HepG2 (cell line): ENCODE results near the gene HOXA7. TPM values are rescaled to one million over a fixed set of nuclear protein-coding genes. Genes with fewer than 3 reads are reported as not detected.

ENCODE experiments used
- ATAC-seq: fragments of 200-7000 bp; cut with Tn5 transposase; 3 replicates; pipeline ENCODE4 v1.9.1; 2020; ENCODE audit warnings: mild to moderate bottlenecking, moderate library complexity
- BruUV-seq: library from RNA; stranded (reverse); fragments of 400-500 nt; replicated peaks from 2 replicates; lab custom pipeline; 2021; lab: Mats Ljungman, UMichigan
- CTCF ChIA-PET: fragments of 300-600 bp; formaldehyde crosslinking; extraction: SDS; loops from one replicate; lab custom pipeline; 2021; ENCODE audit warnings: low total read pairs, inconsistent platforms, low intra/inter-chr PET ratio; lab: Yijun Ruan, JAX
- POLR2A ChIA-PET: fragments of 350-600 bp; sonication (Branson Sonifier 250); formaldehyde crosslinking; loops from one replicate; lab custom pipeline; 2020; ENCODE audit warnings: antibody characterized with exemption, inconsistent platforms; lab: Yijun Ruan, JAX
- DNase-seq: peaks from one replicate; pipeline ENCODE4 v3.0.0-alpha.2; 2015; ENCODE audit warnings: low spot score
- FAIRE-seq: peaks from 3 replicates; lab custom pipeline; 2011; peaks lifted over from hg19 to GRCh38; lab: Jason Lieb, UNC
- H2AFZ ChIP-seq: one replicate; pipeline ENCODE4 v1.6.1; 2011; ENCODE audit warnings: low read length, inconsistent platforms
- H3K27ac ChIP-seq: fragments of 300-600 bp; 3 replicates; pipeline ENCODE4 v1.8.0; 2011; ENCODE audit warnings: mixed run types, mild to moderate bottlenecking, mixed read lengths, low read length, inconsistent platforms; ENCODE audit not compliant: insufficient read depth; ENCODE audit errors: extremely low read length
- H3K27me3 ChIP-seq, 2 experiments: fragments of 200-600 bp in 1 of 2; 2 replicates in 1 of 2; 3 replicates in 1 of 2; pipeline versions ENCODE4 v1.6.0 to v1.8.0; 2011; ENCODE audit warnings: low read length in 2 of 2, mild to moderate bottlenecking in 2 of 2, moderate library complexity in 2 of 2, inconsistent platforms in 1 of 2; ENCODE audit not compliant: insufficient read depth in 2 of 2, control insufficient read depth in 1 of 2
- H3K36me3 ChIP-seq, 2 experiments: fragments of 200-600 bp in 1 of 2; replicated peaks in 1 of 2; 2 replicates in 1 of 2; 3 replicates in 1 of 2; pipeline versions ENCODE4 v1.5.1 to v1.8.0; 2011; ENCODE audit warnings: low read length in 2 of 2, inconsistent platforms in 1 of 2; ENCODE audit not compliant: insufficient read depth in 2 of 2, control insufficient read depth in 1 of 2
- H3K4me1 ChIP-seq: 2 replicates; pipeline ENCODE4 v1.5.1; 2012; ENCODE audit warnings: low read length, inconsistent platforms; ENCODE audit not compliant: insufficient read depth
- H3K4me2 ChIP-seq: 2 replicates; pipeline ENCODE4 v1.6.0; 2011; ENCODE audit warnings: low read depth, low read length, inconsistent platforms
- H3K4me3 ChIP-seq, 3 experiments: fragments of 200-600 bp in 1 of 3; sonication (generic), shearing (Covaris generic) in 1 of 3; replicated peaks in 1 of 3; 2 replicates each; pipeline ENCODE4 v1.5.1; 2011 to 2016; ENCODE audit warnings: low read length in 3 of 3, inconsistent platforms in 2 of 3, low read depth in 2 of 3, mild to moderate bottlenecking in 2 of 3, control low read depth in 1 of 3, mixed read lengths in 1 of 3; ENCODE audit not compliant: insufficient read depth in 1 of 3
- H3K79me2 ChIP-seq: one replicate; pipeline ENCODE4 v1.6.1; 2011; ENCODE audit warnings: low read length, inconsistent platforms; ENCODE audit not compliant: insufficient read depth
- H3K9ac ChIP-seq: 2 replicates; pipeline ENCODE4 v1.6.0; 2011; ENCODE audit warnings: mild to moderate bottlenecking, low read depth, low read length, inconsistent platforms; ENCODE audit not compliant: insufficient read depth
- H3K9me3 ChIP-seq: 2 replicates; pipeline ENCODE4 v1.5.1; 2012; ENCODE audit warnings: mild to moderate bottlenecking, low read length
- H4K20me1 ChIP-seq: 2 replicates; pipeline ENCODE4 v1.6.0; 2011; ENCODE audit warnings: inconsistent platforms, mild to moderate bottlenecking, low read length, moderate library complexity; ENCODE audit not compliant: insufficient read depth
- BRCA1 ChIP-seq: sonication (generic); formaldehyde crosslinking; IDR thresholded peaks from 2 replicates; pipeline ENCODE4 v1.4.0; 2020; ENCODE audit warnings: missing genetic modification reagents
- FOXK2 ChIP-seq: fragments of 450-650 bp; IDR thresholded peaks from 2 replicates; pipeline ENCODE4 v1.6.1; 2016
- IKZF1 ChIP-seq: fragments of 450-650 bp; IDR thresholded peaks from 2 replicates; pipeline ENCODE4 v1.7.1; 2016
- MAZ ChIP-seq, 2 experiments: sonication (generic) in 1 of 2; formaldehyde crosslinking in 1 of 2; IDR thresholded peaks; 2 replicates each; pipeline versions ENCODE4 v1.5.0 to v1.6.1; 2012 to 2020; ENCODE audit warnings: low read depth in 2 of 2, mild to moderate bottlenecking in 2 of 2, borderline replicate concordance in 1 of 2, improper control_type of control experiment in 1 of 2, low read length in 1 of 2, missing genetic modification reagents in 1 of 2, moderate library complexity in 1 of 2
- MEIS1 ChIP-seq: sonication (generic); formaldehyde crosslinking; IDR thresholded peaks from 2 replicates; pipeline ENCODE4 v1.9.0; 2021; ENCODE audit warnings: mild to moderate bottlenecking, missing genetic modification reagents, moderate library complexity, borderline replicate concordance
- NCOA2 ChIP-seq: sonication (generic); formaldehyde crosslinking; IDR thresholded peaks from 2 replicates; pipeline ENCODE4 v1.8.0; 2022; ENCODE audit warnings: inconsistent platforms
- NFKB2 ChIP-seq: sonication (generic); formaldehyde crosslinking; IDR thresholded peaks from 2 replicates; pipeline ENCODE4 v1.4.0; 2020; ENCODE audit warnings: missing genetic modification reagents, borderline replicate concordance
- NFKBIZ ChIP-seq: IDR thresholded peaks from 2 replicates; pipeline ENCODE4 v1.6.1; 2018; ENCODE audit warnings: missing genetic modification reagents, missing compliant biosample characterization
- RBM39 ChIP-seq: fragments of 200-400 bp; formaldehyde crosslinking; IDR thresholded peaks from one replicate; pipeline ENCODE4 v1.6.1; 2018; ENCODE audit warnings: antibody characterized with exemption, mild to moderate bottlenecking, low read depth, low read length; ENCODE audit not compliant: poor library complexity, severe bottlenecking
- TAF15 ChIP-seq: fragments of 200-400 bp; formaldehyde crosslinking; IDR thresholded peaks from one replicate; pipeline ENCODE4 v1.6.1; 2018; ENCODE audit warnings: mild to moderate bottlenecking, low read depth, low read length; ENCODE audit not compliant: poor library complexity, severe bottlenecking
- TGIF2 ChIP-seq: IDR thresholded peaks from 2 replicates; pipeline ENCODE4 v1.6.1; 2016; ENCODE audit warnings: control low read depth, missing compliant biosample characterization
- ZFP36L1 ChIP-seq: sonication (generic); formaldehyde crosslinking; IDR thresholded peaks from 2 replicates; pipeline ENCODE4 v1.8.0; 2022; ENCODE audit warnings: mild to moderate bottlenecking, missing genetic modification reagents, moderate library complexity
- ZNF205 ChIP-seq: IDR thresholded peaks from 2 replicates; pipeline ENCODE4 v1.6.1; 2018; ENCODE audit warnings: missing biosample characterization, missing genetic modification reagents
- ZNF549 ChIP-seq: sonication (generic); formaldehyde crosslinking; IDR thresholded peaks from 2 replicates; pipeline ENCODE4 v1.5.0; 2020; ENCODE audit warnings: missing genetic modification reagents
- ZNF556 ChIP-seq: sonication (generic); formaldehyde crosslinking; IDR thresholded peaks from 2 replicates; pipeline ENCODE4 v1.4.0; 2020; ENCODE audit warnings: mild to moderate bottlenecking, missing genetic modification reagents, borderline replicate concordance
- ZNF674 ChIP-seq: sonication (generic); formaldehyde crosslinking; IDR thresholded peaks from 2 replicates; pipeline ENCODE4 v1.5.0; 2020; ENCODE audit warnings: low read depth, mild to moderate bottlenecking, missing genetic modification reagents
- ZNF7 ChIP-seq: IDR thresholded peaks from 2 replicates; pipeline ENCODE4 v1.6.1; 2016; ENCODE audit warnings: missing biosample characterization, missing genetic modification reagents
- ZNF772 ChIP-seq: sonication (generic); formaldehyde crosslinking; IDR thresholded peaks from 2 replicates; pipeline ENCODE4 v1.5.0; 2020; ENCODE audit warnings: mild to moderate bottlenecking, missing genetic modification reagents
- WGBS: methylation state at CpG from one replicate; pipeline ENCODE4 v1.1.6; 2017; ENCODE audit warnings: low lambda C conversion rate; 5-methylcytosine and 5-hydroxymethylcytosine counted together
- in situ Hi-C: cut with HindIII; loops from 2 replicates; pipeline ENCODE4 v1.10.0; 2017; ENCODE audit warnings: low pct_unique_long_range_greater_than_20kb; ENCODE audit not compliant: extremely low pct_ligation_motif_present
- intact Hi-C: fragments of 100-400 bp; cut with micrococcal nuclease; formaldehyde crosslinking; loops from one replicate; pipeline ENCODE4 v1.10.0; 2022; ENCODE audit not compliant: unreplicated experiment
- polyA plus RNA-seq, 8 experiments: library from polyadenylated mRNA; depleted of rRNA in 3 of 8; stranded (reverse) in 7 of 8; unstranded in 1 of 8; fragments of >200 nt; fragmentation: Illumina TruSeq in 4 of 8; extraction: Trizol in 4 of 8; gene quantifications; 2 replicates each; pipeline versions ENCODE4 v1.2.1 to v1.2.3, GENCODE V29; 2011 to 2016; ENCODE audit warnings: low read depth in 4 of 8, missing spikeins in 1 of 8, mixed read lengths in 1 of 8; ENCODE audit not compliant: insufficient read depth in 1 of 8
- total RNA-seq, 5 experiments: library from RNA; depleted of rRNA; stranded (reverse); fragments of >200 nt; fragmentation: Illumina TruSeq; extraction: Trizol; gene quantifications; 2 replicates each; pipeline ENCODE4 v1.2.3, GENCODE V29; 2016; ENCODE audit warnings: low read depth in 1 of 5
- TF ChIP-seq, protein P1 (sequence below): sonication (generic); formaldehyde crosslinking; IDR thresholded peaks from 2 replicates; pipeline ENCODE4 v1.5.0; 2020; ENCODE audit warnings: missing genetic modification reagents, mild to moderate bottlenecking, borderline replicate concordance
- TF ChIP-seq, protein P2 (sequence below), 2 experiments: IDR thresholded peaks; 2 replicates each; pipeline ENCODE4 v1.6.1; 2011 to 2012; ENCODE audit warnings: low read length in 2 of 2, borderline replicate concordance in 1 of 2, low read depth in 1 of 2, mild to moderate bottlenecking in 1 of 2, moderate library complexity in 1 of 2

The HOXA7 gene
- total and polyA plus RNA-seq, 2 of the 13 experiments (the other 11 are each of a cell fraction or from before 2014, with no cell fraction given): 0.05 TPM; not detected in 1

DNA sequence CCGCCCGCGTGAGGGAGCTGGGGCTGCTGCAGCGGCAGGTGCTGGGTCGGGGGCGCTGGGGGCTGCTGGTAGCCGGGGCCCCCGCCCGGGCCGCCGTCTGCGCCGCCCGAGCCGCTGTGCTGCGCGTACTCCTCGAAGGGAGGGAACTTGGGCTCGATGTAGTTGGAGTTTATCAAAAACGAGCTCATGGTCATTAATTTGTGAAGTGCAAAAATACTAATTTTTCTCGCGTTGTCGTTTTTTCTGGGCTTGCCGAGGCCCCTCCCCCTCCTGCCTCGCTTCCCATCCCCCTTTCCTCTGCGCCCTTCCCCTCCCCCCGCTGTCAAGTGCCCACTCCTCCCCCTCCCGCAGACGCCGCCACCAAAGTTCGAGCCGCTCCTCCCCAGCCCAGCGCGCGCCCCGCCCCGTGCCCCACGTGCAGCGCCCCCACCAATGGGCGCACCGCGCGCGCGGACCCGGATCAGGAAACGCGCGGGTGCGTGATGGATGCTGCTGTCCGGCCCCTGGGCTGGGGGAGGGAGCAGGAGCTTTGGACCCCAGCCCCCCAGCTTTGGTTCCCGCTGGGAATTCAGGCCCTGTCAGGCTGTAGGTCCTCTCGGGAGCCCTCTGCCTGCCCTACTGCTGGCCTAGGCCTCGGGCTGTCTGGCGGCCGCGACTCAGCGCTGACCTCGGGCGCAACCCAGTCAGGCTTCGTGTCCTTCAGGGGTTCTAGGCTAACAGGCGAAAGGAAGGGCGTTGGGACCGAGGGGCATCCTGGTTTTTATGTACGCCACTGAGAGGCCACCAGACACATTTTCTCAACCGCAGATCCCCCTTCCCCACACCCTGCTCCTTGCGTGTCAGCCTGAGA, 25.7 kb downstream of the HOXA7 start, which contains the start of gene HOXA4:
Gene HOXA4 (minus strand): TSS at position 218 of the 850 bp plus-strand sequence. CDS start 24 bp downstream, at position 194.
- BruUV-seq: no TSS peak
- no peak for FAIRE-seq
- TF ChIP-seq ZNF205 (CRISPR knock-in tag) (0 out of 2 replicates have a peak, but pooled peaks have one; percentile 33), NFKBIZ (CRISPR knock-in tag) (no peak), NFKB2 (CRISPR knock-in tag) (peak; percentile 71; the same call in 1 of the 2 replicates), ZFP36L1 (CRISPR knock-in tag) (no peak), TGIF2 (CRISPR knock-in tag) (peak; percentile 26; the same call in 1 of the 2 replicates), BRCA1 (CRISPR knock-in tag) (no peak), NCOA2 (CRISPR knock-in tag) (no peak), FOXK2 (no peak), MEIS1 (CRISPR knock-in tag) (no peak), IKZF1 (no peak), ZNF556 (CRISPR knock-in tag) (peak; percentile 55; the same call in 1 of the 2 replicates), ZNF674 (CRISPR knock-in tag) (0 out of 2 replicates have a peak, but pooled peaks have one; percentile 60), ZNF772 (CRISPR knock-in tag) (0 out of 2 replicates have a peak, but pooled peaks have one; percentile 28), ZNF549 (no peak), ZNF7 (CRISPR knock-in tag) (no peak), TAF15 (no peak), RBM39 (peak; percentile 68), MAZ (IDR thresholded peaks at IDR 0.05; ENCODE audit: borderline replicate concordance, low read depth, low read length) (peak; percentile 80; the same call in 1 of the 2 replicates), MAZ (CRISPR knock-in tag; IDR thresholded peaks at IDR 0.05; ENCODE audit: low read depth) (peak; percentile 86)
- TF ChIP-seq, protein P1, sequence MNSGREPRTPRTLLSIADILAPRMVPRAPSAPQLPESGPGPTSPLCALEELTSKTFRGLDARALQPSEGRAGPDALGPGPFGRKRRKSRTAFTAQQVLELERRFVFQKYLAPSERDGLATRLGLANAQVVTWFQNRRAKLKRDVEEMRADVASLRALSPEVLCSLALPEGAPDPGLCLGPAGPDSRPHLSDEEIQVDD (CRISPR knock-in tag): no peak
- TF ChIP-seq, protein P2, sequence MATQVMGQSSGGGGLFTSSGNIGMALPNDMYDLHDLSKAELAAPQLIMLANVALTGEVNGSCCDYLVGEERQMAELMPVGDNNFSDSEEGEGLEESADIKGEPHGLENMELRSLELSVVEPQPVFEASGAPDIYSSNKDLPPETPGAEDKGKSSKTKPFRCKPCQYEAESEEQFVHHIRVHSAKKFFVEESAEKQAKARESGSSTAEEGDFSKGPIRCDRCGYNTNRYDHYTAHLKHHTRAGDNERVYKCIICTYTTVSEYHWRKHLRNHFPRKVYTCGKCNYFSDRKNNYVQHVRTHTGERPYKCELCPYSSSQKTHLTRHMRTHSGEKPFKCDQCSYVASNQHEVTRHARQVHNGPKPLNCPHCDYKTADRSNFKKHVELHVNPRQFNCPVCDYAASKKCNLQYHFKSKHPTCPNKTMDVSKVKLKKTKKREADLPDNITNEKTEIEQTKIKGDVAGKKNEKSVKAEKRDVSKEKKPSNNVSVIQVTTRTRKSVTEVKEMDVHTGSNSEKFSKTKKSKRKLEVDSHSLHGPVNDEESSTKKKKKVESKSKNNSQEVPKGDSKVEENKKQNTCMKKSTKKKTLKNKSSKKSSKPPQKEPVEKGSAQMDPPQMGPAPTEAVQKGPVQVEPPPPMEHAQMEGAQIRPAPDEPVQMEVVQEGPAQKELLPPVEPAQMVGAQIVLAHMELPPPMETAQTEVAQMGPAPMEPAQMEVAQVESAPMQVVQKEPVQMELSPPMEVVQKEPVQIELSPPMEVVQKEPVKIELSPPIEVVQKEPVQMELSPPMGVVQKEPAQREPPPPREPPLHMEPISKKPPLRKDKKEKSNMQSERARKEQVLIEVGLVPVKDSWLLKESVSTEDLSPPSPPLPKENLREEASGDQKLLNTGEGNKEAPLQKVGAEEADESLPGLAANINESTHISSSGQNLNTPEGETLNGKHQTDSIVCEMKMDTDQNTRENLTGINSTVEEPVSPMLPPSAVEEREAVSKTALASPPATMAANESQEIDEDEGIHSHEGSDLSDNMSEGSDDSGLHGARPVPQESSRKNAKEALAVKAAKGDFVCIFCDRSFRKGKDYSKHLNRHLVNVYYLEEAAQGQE (IDR thresholded peaks at IDR 0.05; ENCODE audit: borderline replicate concordance in 1 of 2, low read depth in 1 of 2, low read length in 2 of 2): peak in 1 of 2 experiments; percentile 41; a peak in 1 of 4 replicates

More for the DNA sequence above, 25.7 kb downstream of the HOXA7 start, which contains the start of gene HOXA4:
- H3K36me3 ChIP-seq: no peaks in the 10 kb centered on the region
- H3K27me3 ChIP-seq: no peaks in the 10 kb centered on the region
- ChIA-PET CTCF (interaction anchor here (1.3 kb wide), 1 partner anchor 444 kb away, joined by 3 read pairs; no protein-coding TSS in a partner anchor), POLR2A (interaction anchor here (0.8 to 5.0 kb wide), 16 partner anchors 10 to 782 kb away, joined by 3 to 118 read pairs (median 4); partner anchors contain the start of genes HOXA1, HOXA3, HOXA5 and SKAP2)
- peak; percentile 89 for ATAC-seq
- no peaks in the 10 kb centered on the region for H4K20me1 ChIP-seq
- peak within 1 kb of the TSS; percentile 91 for H3K4me2 ChIP-seq
- peak within 1 kb of the TSS; percentile 78 for H3K27ac ChIP-seq
- no peak within 1 kb of the TSS for H2AFZ ChIP-seq
- peaks cover 90% of the 10 kb centered on the region for H3K4me1 ChIP-seq
- peak within 1 kb of the TSS; percentile 62 to 88 (median 69) for H3K4me3 ChIP-seq
- intact Hi-C loops (loop anchor here (1.0 to 5.0 kb wide), 2 partner anchors 8 to 163 kb away; no protein-coding TSS in a partner anchor), in situ Hi-C loops (no loop called here)
- no peaks in the 10 kb centered on the region for H3K9me3 ChIP-seq
- H3K79me2 ChIP-seq: no peaks in the 10 kb centered on the region
- DNase-seq: peak; percentile 77
- H3K9ac ChIP-seq: peak within 1 kb of the TSS; percentile 82
- 3% methylated on average over 23 of the region's 67 CpGs for WGBS
